K562 treated with DMSO at 1 percent for 48 hours (cell line): ENCODE data around the gene ZNF682. TPM values are rescaled to one million over a fixed set of nuclear protein-coding genes. Genes with fewer than 3 reads are reported as not detected.

ENCODE experiments used
- total RNA-seq: library from RNA; unstranded; fragments of 300-600 nt; gene quantifications from 2 replicates; pipeline ENCODE4 v1.2.3, GENCODE V29; 2022; ENCODE audit warnings: low replicate concordance; ENCODE audit errors: extremely low read depth

The ZNF682 gene
- total RNA-seq, result not detected in 2 replicates

GRCh38 chr19:20039203-20039723 lies at the start of gene ZNF682:
Gene ZNF682 (minus strand): TSS chr19:20039505. CDS start chr19:20039345, 160 bp downstream.

GRCh38 chr19:20077791-20078463 lies 38.6 kb upstream of the ZNF682 start, which contains the start of gene ZNF90:
Gene ZNF90 (plus strand): TSS chr19:20078000. CDS start chr19:20078133, 133 bp downstream.

Other genes starting within 250 kb of the ZNF682 start
- gene ZNF506, start 217.8 kb downstream of the ZNF682 start, total RNA-seq, result not detected in 2 replicates
- not detected in 2 replicates for gene ZNF253, start 173.6 kb downstream of the ZNF682 start, total RNA-seq
- not detected in 2 replicates for gene ZNF93, start 138.6 kb downstream of the ZNF682 start, total RNA-seq
- gene ZNF90, start 38.5 kb upstream of the ZNF682 start, total RNA-seq, result not detected in 2 replicates
- gene ZNF486, start 127.7 kb upstream of the ZNF682 start, total RNA-seq, result not detected in 2 replicates